ENCODE measurements around the gene UBR3.

GRCh38 chr2:169808221-169808620, 19.0 kb upstream of the UBR3 start:
- TF ChIP-seq ZBTB8A (tag by site-specific recombination; IDR thresholded peaks at IDR 0.05) (no peak), REST (tag by site-specific recombination; IDR thresholded peaks at IDR 0.05) (no peak), ZNF335 (tag by site-specific recombination; conservative IDR thresholded peaks at IDR 0.05) (no peak), ZNF121 (tag by site-specific recombination; IDR thresholded peaks at IDR 0.05) (no peak), ZNF596 (tag by site-specific recombination; IDR thresholded peaks at IDR 0.05) (no peak), ZNF133 (tag by site-specific recombination; IDR thresholded peaks at IDR 0.05) (no peak), ZNF112 (tag by site-specific recombination; IDR thresholded peaks at IDR 0.05) (no peak), KLF7 (tag by site-specific recombination; IDR thresholded peaks at IDR 0.05; ENCODE audit: borderline replicate concordance) (no peak), OSR2 (tag by site-specific recombination; IDR thresholded peaks at IDR 0.05) (no peak), ZNF707 (tag by site-specific recombination; IDR thresholded peaks at IDR 0.05) (no peak)
- TF ChIP-seq, protein P1, sequence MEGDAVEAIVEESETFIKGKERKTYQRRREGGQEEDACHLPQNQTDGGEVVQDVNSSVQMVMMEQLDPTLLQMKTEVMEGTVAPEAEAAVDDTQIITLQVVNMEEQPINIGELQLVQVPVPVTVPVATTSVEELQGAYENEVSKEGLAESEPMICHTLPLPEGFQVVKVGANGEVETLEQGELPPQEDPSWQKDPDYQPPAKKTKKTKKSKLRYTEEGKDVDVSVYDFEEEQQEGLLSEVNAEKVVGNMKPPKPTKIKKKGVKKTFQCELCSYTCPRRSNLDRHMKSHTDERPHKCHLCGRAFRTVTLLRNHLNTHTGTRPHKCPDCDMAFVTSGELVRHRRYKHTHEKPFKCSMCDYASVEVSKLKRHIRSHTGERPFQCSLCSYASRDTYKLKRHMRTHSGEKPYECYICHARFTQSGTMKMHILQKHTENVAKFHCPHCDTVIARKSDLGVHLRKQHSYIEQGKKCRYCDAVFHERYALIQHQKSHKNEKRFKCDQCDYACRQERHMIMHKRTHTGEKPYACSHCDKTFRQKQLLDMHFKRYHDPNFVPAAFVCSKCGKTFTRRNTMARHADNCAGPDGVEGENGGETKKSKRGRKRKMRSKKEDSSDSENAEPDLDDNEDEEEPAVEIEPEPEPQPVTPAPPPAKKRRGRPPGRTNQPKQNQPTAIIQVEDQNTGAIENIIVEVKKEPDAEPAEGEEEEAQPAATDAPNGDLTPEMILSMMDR (tag by site-specific recombination; IDR thresholded peaks at IDR 0.05) = no peak
- TF ChIP-seq, protein P2, sequence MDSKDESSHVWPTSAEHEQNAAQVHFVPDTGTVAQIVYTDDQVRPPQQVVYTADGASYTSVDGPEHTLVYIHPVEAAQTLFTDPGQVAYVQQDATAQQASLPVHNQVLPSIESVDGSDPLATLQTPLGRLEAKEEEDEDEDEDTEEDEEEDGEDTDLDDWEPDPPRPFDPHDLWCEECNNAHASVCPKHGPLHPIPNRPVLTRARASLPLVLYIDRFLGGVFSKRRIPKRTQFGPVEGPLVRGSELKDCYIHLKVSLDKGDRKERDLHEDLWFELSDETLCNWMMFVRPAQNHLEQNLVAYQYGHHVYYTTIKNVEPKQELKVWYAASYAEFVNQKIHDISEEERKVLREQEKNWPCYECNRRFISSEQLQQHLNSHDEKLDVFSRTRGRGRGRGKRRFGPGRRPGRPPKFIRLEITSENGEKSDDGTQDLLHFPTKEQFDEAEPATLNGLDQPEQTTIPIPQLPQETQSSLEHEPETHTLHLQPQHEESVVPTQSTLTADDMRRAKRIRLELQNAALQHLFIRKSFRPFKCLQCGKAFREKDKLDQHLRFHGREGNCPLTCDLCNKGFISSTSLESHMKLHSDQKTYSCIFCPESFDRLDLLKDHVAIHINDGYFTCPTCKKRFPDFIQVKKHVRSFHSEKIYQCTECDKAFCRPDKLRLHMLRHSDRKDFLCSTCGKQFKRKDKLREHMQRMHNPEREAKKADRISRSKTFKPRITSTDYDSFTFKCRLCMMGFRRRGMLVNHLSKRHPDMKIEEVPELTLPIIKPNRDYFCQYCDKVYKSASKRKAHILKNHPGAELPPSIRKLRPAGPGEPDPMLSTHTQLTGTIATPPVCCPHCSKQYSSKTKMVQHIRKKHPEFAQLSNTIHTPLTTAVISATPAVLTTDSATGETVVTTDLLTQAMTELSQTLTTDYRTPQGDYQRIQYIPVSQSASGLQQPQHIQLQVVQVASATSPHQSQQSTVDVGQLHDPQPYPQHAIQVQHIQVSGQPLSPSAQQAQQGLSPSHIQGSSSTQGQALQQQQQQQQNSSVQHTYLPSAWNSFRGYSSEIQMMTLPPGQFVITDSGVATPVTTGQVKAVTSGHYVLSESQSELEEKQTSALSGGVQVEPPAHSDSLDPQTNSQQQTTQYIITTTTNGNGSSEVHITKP (tag by site-specific recombination; IDR thresholded peaks at IDR 0.05) = no peak
- TF ChIP-seq, protein P3, sequence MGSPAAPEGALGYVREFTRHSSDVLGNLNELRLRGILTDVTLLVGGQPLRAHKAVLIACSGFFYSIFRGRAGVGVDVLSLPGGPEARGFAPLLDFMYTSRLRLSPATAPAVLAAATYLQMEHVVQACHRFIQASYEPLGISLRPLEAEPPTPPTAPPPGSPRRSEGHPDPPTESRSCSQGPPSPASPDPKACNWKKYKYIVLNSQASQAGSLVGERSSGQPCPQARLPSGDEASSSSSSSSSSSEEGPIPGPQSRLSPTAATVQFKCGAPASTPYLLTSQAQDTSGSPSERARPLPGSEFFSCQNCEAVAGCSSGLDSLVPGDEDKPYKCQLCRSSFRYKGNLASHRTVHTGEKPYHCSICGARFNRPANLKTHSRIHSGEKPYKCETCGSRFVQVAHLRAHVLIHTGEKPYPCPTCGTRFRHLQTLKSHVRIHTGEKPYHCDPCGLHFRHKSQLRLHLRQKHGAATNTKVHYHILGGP (tag by site-specific recombination; IDR thresholded peaks at IDR 0.05) = no peak
